CD4-positive, alpha-beta memory T cell (primary cell): ENCODE measurements around the gene CACNA1H. TPM values are rescaled to one million over a fixed set of nuclear protein-coding genes. Genes with fewer than 3 reads are reported as not detected.
"Not testable (repeated sequence)": the region's sequence is repeated elsewhere in the genome, so short reads cannot be mapped to it uniquely, and the experiment has no call there.

Source experiments
- CTCF ChIA-PET: fragments of 350-600 bp; sonication (Branson Sonifier 250); formaldehyde crosslinking; loops from one replicate; lab custom pipeline; 2021; ENCODE audit warnings: inconsistent platforms; ENCODE audit not compliant: partially characterized antibody; lab: Charles Lee
- POLR2A ChIA-PET: fragments of 350-600 bp; sonication (Branson Sonifier 250); formaldehyde crosslinking; loops from one replicate; lab custom pipeline; 2021; ENCODE audit not compliant: partially characterized antibody; lab: Charles Lee
- DNase-seq, 5 donors: peaks; one replicate each; pipeline versions ENCODE4 v3.0.0 to v3.0.0-alpha.2; 2020 to 2022; ENCODE audit warnings: mixed read lengths in 1 of 5
- H3K27ac ChIP-seq: one replicate; pipeline ENCODE4 v1.7.0; 2013; ENCODE audit warnings: low read depth, low read length
- H3K27me3 ChIP-seq: 2 replicates; pipeline ENCODE4 v1.7.0; 2013; ENCODE audit warnings: mild to moderate bottlenecking, low read length, moderate library complexity; ENCODE audit not compliant: insufficient read depth
- H3K36me3 ChIP-seq: 2 replicates; pipeline ENCODE4 v1.7.0; 2013; ENCODE audit warnings: mild to moderate bottlenecking, low read length, moderate library complexity; ENCODE audit not compliant: insufficient read depth
- H3K4me1 ChIP-seq: 2 replicates; pipeline ENCODE4 v1.7.0; 2013; ENCODE audit warnings: mild to moderate bottlenecking, low read length, moderate library complexity; ENCODE audit not compliant: insufficient read depth
- H3K4me3 ChIP-seq, 2 donors: one replicate each; pipeline ENCODE4 v1.7.0; 2013; ENCODE audit warnings: low read length in 2 of 2, mild to moderate bottlenecking in 1 of 2
- H3K9me3 ChIP-seq, 2 donors: one replicate each; pipeline ENCODE4 v1.7.0; 2013; ENCODE audit warnings: low read length in 2 of 2, control low read depth in 1 of 2; ENCODE audit not compliant: control insufficient read depth in 1 of 2
- H3K27ac Mint-ChIP-seq, 7 donors: one replicate each; pipeline ENCODE4 v1.8.0; 2020 to 2021; ENCODE audit warnings: mixed read lengths in 7 of 7, mild to moderate bottlenecking in 6 of 7, inconsistent platforms in 3 of 7, moderate library complexity in 3 of 7
- H3K27me3 Mint-ChIP-seq, 2 donors: one replicate each; pipeline ENCODE4 v1.8.0; 2020 to 2021; ENCODE audit warnings: mixed read lengths in 2 of 2
- H3K36me3 Mint-ChIP-seq, 2 donors: one replicate each; pipeline ENCODE4 v1.8.0; 2020 to 2021; ENCODE audit warnings: mixed read lengths in 2 of 2, inconsistent platforms in 1 of 2, mild to moderate bottlenecking in 1 of 2
- H3K4me1 Mint-ChIP-seq, 4 donors: one replicate each; pipeline ENCODE4 v1.8.0; 2020 to 2021; ENCODE audit warnings: mixed read lengths in 4 of 4, mild to moderate bottlenecking in 1 of 4
- H3K4me3 Mint-ChIP-seq, 8 donors: one replicate each; pipeline ENCODE4 v1.8.0; 2020 to 2021; ENCODE audit warnings: mixed read lengths in 8 of 8, mild to moderate bottlenecking in 7 of 8, moderate library complexity in 6 of 8, inconsistent platforms in 3 of 8
- H3K9me3 Mint-ChIP-seq, 8 donors: one replicate each; pipeline ENCODE4 v1.8.0; 2020 to 2021; ENCODE audit warnings: mixed read lengths in 8 of 8, mild to moderate bottlenecking in 5 of 8, inconsistent platforms in 3 of 8, moderate library complexity in 1 of 8
- intact Hi-C: fragments of 100-400 bp; cut with micrococcal nuclease; formaldehyde crosslinking; loops from one replicate; pipeline ENCODE4 v1.15.1; 2023
- polyA plus RNA-seq, 2 donors: library from polyadenylated mRNA; unstranded; fragments of 300-500 nt; fragmentation: Illumina TruSeq; gene quantifications; one replicate each; pipeline ENCODE4 v1.2.3, GENCODE V29; 2021
- total RNA-seq, 2 experiments: library from RNA; stranded (reverse); gene quantifications; one replicate each; pipeline ENCODE4 v1.2.3, GENCODE V29; 2021

CACNA1H gene
- total and polyA plus RNA-seq, 4 experiments from 2014 or later: 0.48 to 2.1 (median 1.5) TPM

GRCh38 chr16:1231301-1231700 is 78.4 kb downstream of the CACNA1H start:
- H3K27ac ChIP-seq, H3K36me3 Mint-ChIP-seq, H3K27me3 ChIP-seq, H3K4me1 Mint-ChIP-seq, H3K9me3 ChIP-seq, CTCF ChIA-PET, H3K4me3 ChIP-seq, H3K4me1 ChIP-seq, H3K27me3 Mint-ChIP-seq, H3K4me3 Mint-ChIP-seq, intact Hi-C loops, H3K27ac Mint-ChIP-seq, POLR2A ChIA-PET, H3K9me3 Mint-ChIP-seq, H3K36me3 ChIP-seq: not testable (repeated sequence)
- peak in 1 of 5 donors; percentile 25 for DNase-seq

GRCh38 chr16:1232049-1232748 is 79.3 kb downstream of the CACNA1H start:
- H3K9me3 ChIP-seq, H3K4me3 Mint-ChIP-seq, CTCF ChIA-PET, H3K27me3 Mint-ChIP-seq, DNase-seq, H3K27ac Mint-ChIP-seq, H3K27me3 ChIP-seq, H3K4me1 Mint-ChIP-seq, H3K4me1 ChIP-seq, POLR2A ChIA-PET, H3K4me3 ChIP-seq, H3K27ac ChIP-seq, H3K9me3 Mint-ChIP-seq, H3K36me3 Mint-ChIP-seq, intact Hi-C loops, H3K36me3 ChIP-seq: not testable (repeated sequence)

DNA sequence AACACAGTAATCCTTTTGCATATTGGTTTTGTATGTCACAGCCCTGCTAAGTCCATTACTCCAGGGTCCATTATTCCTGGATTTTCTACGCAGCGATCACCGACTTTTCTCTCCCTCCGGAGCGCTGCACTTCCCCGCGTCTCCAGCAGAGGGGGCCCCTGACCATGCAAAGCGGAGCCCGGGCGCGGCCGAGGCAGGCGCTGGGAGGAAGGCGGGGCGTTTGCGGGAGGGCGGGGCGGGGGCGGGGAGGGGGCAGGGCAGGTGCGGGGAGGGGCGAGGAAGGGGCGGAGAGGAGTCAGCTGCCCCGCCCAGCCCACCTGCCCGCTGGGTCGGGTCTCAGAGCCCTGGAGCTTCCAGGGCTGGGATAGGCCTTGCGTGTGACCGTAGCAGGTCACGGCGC is 83.8 kb downstream of the CACNA1H start:
- POLR2A ChIA-PET, H3K27ac ChIP-seq, H3K36me3 Mint-ChIP-seq, H3K4me3 Mint-ChIP-seq, H3K36me3 ChIP-seq, H3K27me3 ChIP-seq, intact Hi-C loops, DNase-seq, H3K4me3 ChIP-seq, H3K4me1 Mint-ChIP-seq, H3K9me3 ChIP-seq, H3K27ac Mint-ChIP-seq, H3K9me3 Mint-ChIP-seq, H3K4me1 ChIP-seq, H3K27me3 Mint-ChIP-seq, CTCF ChIA-PET: not testable (repeated sequence)

DNA sequence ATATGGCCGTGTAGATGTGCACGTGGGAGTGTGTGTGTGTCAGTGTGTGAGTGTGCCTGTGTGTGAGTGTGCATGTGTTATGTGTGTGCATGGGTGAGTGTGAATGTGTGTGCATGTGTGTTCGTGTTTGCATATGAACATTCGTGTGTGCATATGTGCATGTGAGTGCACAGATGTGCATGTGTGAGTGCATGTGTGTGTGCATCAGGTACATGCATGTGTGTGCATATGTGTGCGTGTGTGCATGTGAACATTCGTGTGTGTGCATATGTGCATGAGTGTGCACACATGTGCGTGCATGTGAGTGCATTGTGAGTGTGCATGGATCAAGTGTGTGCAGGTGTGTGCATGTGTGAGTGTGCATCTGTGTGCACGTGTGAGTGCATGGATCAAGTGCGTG is 85.1 kb downstream of the CACNA1H start:
- H3K4me1 ChIP-seq: no peaks in the 10 kb centered on the region
- no peak overlapping the region for H3K4me3 ChIP-seq
- Mint-ChIP-seq H3K4me1 (peaks cover 0 to 5% (median 3%) of the 10 kb centered on the region in 4 donors), H3K36me3 (no peaks in the 10 kb centered on the region), H3K27ac (peak overlapping the region in 1 of 7 donors; percentile 30), H3K9me3 (peaks cover 0 to 2% (median 0%) of the 10 kb centered on the region in 8 donors), H3K27me3 (peaks cover 0 to 2% of the 10 kb centered on the region in 2 donors), H3K4me3 (no peak overlapping the region)
- ChIA-PET POLR2A (no interaction called here), CTCF (no interaction called here)
- H3K9me3 ChIP-seq: no peaks in the 10 kb centered on the region
- H3K27ac ChIP-seq: no peak overlapping the region
- H3K36me3 ChIP-seq: no peaks in the 10 kb centered on the region
- no peaks in the 10 kb centered on the region for H3K27me3 ChIP-seq
- DNase-seq: no peak
- intact Hi-C loops: no loop called here

GRCh38 chr16:1238909-1239308 is 86.0 kb downstream of the CACNA1H start:
- H3K27me3 Mint-ChIP-seq, intact Hi-C loops, H3K36me3 Mint-ChIP-seq, H3K36me3 ChIP-seq, POLR2A ChIA-PET, H3K4me3 Mint-ChIP-seq, H3K9me3 Mint-ChIP-seq, H3K27me3 ChIP-seq, CTCF ChIA-PET, H3K4me3 ChIP-seq, H3K9me3 ChIP-seq, H3K27ac Mint-ChIP-seq, DNase-seq, H3K4me1 ChIP-seq, H3K27ac ChIP-seq, H3K4me1 Mint-ChIP-seq: not testable (repeated sequence)

- H3K4me3 ChIP-seq, H3K4me1 Mint-ChIP-seq, H3K9me3 ChIP-seq, CTCF ChIA-PET, H3K36me3 ChIP-seq, DNase-seq, H3K27me3 ChIP-seq, intact Hi-C loops, H3K4me1 ChIP-seq, H3K27ac ChIP-seq, H3K27me3 Mint-ChIP-seq, POLR2A ChIA-PET, H3K36me3 Mint-ChIP-seq, H3K9me3 Mint-ChIP-seq, H3K4me3 Mint-ChIP-seq, H3K27ac Mint-ChIP-seq: not testable (repeated sequence)
Measured at GRCh38 chr16:1239575-1239974, 86.7 kb downstream of the CACNA1H start.

GRCh38 chr16:1240436-1240835 is 87.5 kb downstream of the CACNA1H start, which contains the start of gene TPSAB1:
Gene TPSAB1 (plus strand): TSS chr16:1240705. CDS start chr16:1240939, 234 bp downstream.
- H3K4me3 ChIP-seq, H3K27ac ChIP-seq, H3K27me3 ChIP-seq, intact Hi-C loops, H3K4me1 Mint-ChIP-seq, DNase-seq, POLR2A ChIA-PET, H3K4me1 ChIP-seq, H3K27me3 Mint-ChIP-seq, H3K36me3 Mint-ChIP-seq, CTCF ChIA-PET, H3K4me3 Mint-ChIP-seq, H3K9me3 Mint-ChIP-seq, H3K9me3 ChIP-seq, H3K27ac Mint-ChIP-seq, H3K36me3 ChIP-seq: not testable (repeated sequence)

DNA sequence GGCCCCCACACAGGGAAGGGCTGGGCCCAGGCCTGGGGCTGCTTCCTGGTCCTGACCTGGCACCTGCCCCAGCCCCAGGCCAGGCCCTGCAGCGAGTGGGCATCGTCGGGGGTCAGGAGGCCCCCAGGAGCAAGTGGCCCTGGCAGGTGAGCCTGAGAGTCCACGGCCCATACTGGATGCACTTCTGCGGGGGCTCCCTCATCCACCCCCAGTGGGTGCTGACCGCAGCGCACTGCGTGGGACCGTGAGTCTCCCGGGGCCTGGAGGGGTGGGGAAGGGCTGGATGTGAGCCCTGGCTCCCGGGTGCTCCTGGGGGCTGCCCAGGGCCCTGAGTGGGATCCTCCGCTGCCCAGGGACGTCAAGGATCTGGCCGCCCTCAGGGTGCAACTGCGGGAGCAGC is 88.2 kb downstream of the CACNA1H start:
- H3K4me1 Mint-ChIP-seq, POLR2A ChIA-PET, H3K27ac ChIP-seq, DNase-seq, CTCF ChIA-PET, H3K27ac Mint-ChIP-seq, H3K4me1 ChIP-seq, H3K27me3 Mint-ChIP-seq, H3K36me3 ChIP-seq, H3K36me3 Mint-ChIP-seq, H3K4me3 ChIP-seq, H3K9me3 Mint-ChIP-seq, H3K27me3 ChIP-seq, intact Hi-C loops, H3K9me3 ChIP-seq, H3K4me3 Mint-ChIP-seq: not testable (repeated sequence)
